GM18520 (cell line): ENCODE data around the gene ERC2.

ENCODE experiments used
- ATAC-seq: cut with Tn5 transposase; IDR thresholded peaks from one replicate; pipeline ENCODE4 v1.9.1; 2021; ENCODE audit not compliant: unreplicated experiment

Gene ERC2

GRCh38 chr3:55807210-55807609 lies 661.1 kb downstream of the ERC2 start:
- ATAC-seq: no peak

- no peak for ATAC-seq
These were observed 663.1 kb downstream of the ERC2 start for GRCh38 chr3:55805169-55805568.

GRCh38 chr3:55804170-55805095 lies 663.8 kb downstream of the ERC2 start:
- no peak for ATAC-seq

- no peak for ATAC-seq
These were observed 665.5 kb downstream of the ERC2 start for GRCh38 chr3:55802816-55803215.

GRCh38 chr3:55801676-55802075 lies 666.6 kb downstream of the ERC2 start:
- no peak for ATAC-seq

GRCh38 chr3:55801068-55801467 lies 667.2 kb downstream of the ERC2 start:
- no peak for ATAC-seq

- no peak for ATAC-seq
These were observed 670.5 kb downstream of the ERC2 start for GRCh38 chr3:55797775-55798174.

GRCh38 chr3:55797084-55797483 lies 671.2 kb downstream of the ERC2 start:
- ATAC-seq: no peak

- ATAC-seq: no peak
These were observed 671.7 kb downstream of the ERC2 start for GRCh38 chr3:55796533-55796932.

GRCh38 chr3:55795746-55796145 lies 672.5 kb downstream of the ERC2 start:
- ATAC-seq: no peak

- ATAC-seq: no peak
These were observed 673.0 kb downstream of the ERC2 start for GRCh38 chr3:55795296-55795695.

GRCh38 chr3:55792742-55793141 lies 675.5 kb downstream of the ERC2 start:
- no peak for ATAC-seq

- ATAC-seq: no peak
These were observed 676.3 kb downstream of the ERC2 start for GRCh38 chr3:55792009-55792408.

- no peak for ATAC-seq
These were observed 677.5 kb downstream of the ERC2 start for GRCh38 chr3:55790596-55791350.

- ATAC-seq: no peak
These were observed 678.8 kb downstream of the ERC2 start for GRCh38 chr3:55789516-55789915.

- no peak for ATAC-seq
These were observed 685.5 kb downstream of the ERC2 start for GRCh38 chr3:55782807-55783206.

- ATAC-seq: no peak
These were observed 685.9 kb downstream of the ERC2 start for GRCh38 chr3:55782351-55782750.

GRCh38 chr3:55780913-55781312 lies 687.4 kb downstream of the ERC2 start:
- ATAC-seq: no peak

- no peak for ATAC-seq
These were observed 688.7 kb downstream of the ERC2 start for GRCh38 chr3:55779543-55779942.

GRCh38 chr3:55775366-55776154 lies 692.7 kb downstream of the ERC2 start:
- ATAC-seq: no peak

GRCh38 chr3:55774856-55775255 lies 693.4 kb downstream of the ERC2 start:
- no peak for ATAC-seq
